ENCODE data around the gene MMP24. TPM values are rescaled to one million over a fixed set of nuclear protein-coding genes. Genes with fewer than 3 reads are reported as not detected.
"Not testable (repeated sequence)": the region's sequence is repeated elsewhere in the genome, so short reads cannot be mapped to it uniquely, and the experiment has no call there.

The MMP24 gene
- total RNA-seq: 1 to 10 TPM in 3 of 4 donors, under 1 TPM in 1; 0.51 to 2.6 (median 2.0) TPM

DNA sequence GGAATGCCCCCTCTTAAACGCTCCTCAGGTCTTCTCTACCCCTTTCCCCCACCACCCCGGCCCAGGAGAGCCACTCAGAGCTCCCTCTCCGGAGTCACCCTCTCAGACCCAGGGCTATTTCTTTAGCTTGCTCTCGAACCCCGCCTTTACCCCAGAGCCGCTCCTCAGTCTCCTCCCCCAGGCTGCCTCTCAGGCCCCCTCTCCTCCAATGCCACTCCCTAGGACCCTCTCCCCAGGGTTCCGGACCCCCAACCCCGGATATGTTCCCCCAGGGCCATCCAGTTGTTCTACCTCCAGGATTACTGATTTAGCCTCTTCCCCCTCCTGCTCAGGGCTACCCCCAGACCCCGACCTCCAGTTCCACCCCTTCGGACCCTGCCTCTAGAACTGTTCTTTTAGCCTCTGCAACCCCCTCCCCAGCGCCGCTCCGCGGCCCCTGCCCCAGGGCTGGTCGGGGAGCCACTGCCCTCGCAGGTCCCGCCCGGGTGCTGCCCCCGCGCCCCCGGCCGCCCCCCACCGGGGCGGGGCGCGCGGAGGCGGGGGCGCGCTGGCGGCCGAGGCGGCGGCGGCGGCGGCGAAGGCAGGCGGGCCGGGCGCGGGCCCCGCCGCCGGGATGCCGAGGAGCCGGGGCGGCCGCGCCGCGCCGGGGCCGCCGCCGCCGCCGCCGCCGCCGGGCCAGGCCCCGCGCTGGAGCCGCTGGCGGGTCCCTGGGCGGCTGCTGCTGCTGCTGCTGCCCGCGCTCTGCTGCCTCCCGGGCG is at the start of gene MMP24:
TSS of gene MMP24 (plus strand) at position 565 of the 758 bp plus-strand sequence. CDS start at position 614, 49 bp downstream.
- no peak for DNase-seq
- H3K27me3 ChIP-seq: peaks cover 0 to 3% of the 10 kb centered on the region in 2 donors
- intact Hi-C loops (cut with DNase I; ENCODE audit: low total_unique reads): no loop called here
- TF ChIP-seq POLR2A (IDR thresholded peaks at IDR 0.05) (no peak), CTCF (IDR thresholded peaks at IDR 0.05) (no peak)
- peaks cover 0 to 4% of the 10 kb centered on the region in 2 donors for H3K4me1 ChIP-seq
- H3K4me3 ChIP-seq: peak within 1 kb of the TSS in 1 of 2 donors; percentile 11
- no peak within 1 kb of the TSS for H3K27ac ChIP-seq
- no peaks in the 10 kb centered on the region for H3K9me3 ChIP-seq
- no peaks in the 10 kb centered on the region for H3K36me3 ChIP-seq

GRCh38 chr20:35179292-35180212 is 46.9 kb upstream of the MMP24 start:
- Histone ChIP-seq H3K27ac (no peak overlapping the region), H3K4me1 (peaks cover 0 to 1% of the 10 kb centered on the region in 2 donors), H3K9me3 (no peaks in the 10 kb centered on the region), H3K27me3 (no peaks in the 10 kb centered on the region), H3K4me3 (no peak overlapping the region), H3K36me3 (no peaks in the 10 kb centered on the region)
- DNase-seq: no peak
- TF ChIP-seq POLR2A (IDR thresholded peaks at IDR 0.05) (no peak), CTCF (IDR thresholded peaks at IDR 0.05) (no peak)
- intact Hi-C loops (cut with DNase I; ENCODE audit: low total_unique reads): no loop called here

DNA sequence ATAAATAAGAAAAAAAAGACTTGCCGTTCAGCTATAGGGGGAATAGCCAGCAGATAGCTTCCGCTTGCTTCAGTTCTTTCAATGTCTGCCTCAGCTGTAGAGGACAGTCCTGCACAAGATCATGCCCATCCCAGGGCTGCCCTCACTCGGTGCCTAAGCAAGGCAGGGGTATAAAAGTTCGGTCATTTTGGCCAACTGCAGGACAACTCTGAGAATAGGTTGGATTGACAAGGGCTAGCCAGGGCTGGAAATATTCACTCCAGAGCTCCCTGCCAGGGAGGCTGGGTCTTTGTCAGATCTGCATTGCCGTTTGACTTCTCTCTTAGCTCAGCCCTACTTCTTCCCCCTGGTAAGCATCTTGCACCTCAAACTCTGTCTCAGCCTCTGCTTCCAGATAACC is 46.2 kb upstream of the MMP24 start:
- intact Hi-C loops (cut with DNase I; ENCODE audit: low total_unique reads): no loop called here
- H3K27ac ChIP-seq: no peak overlapping the region

GRCh38 chr20:35181731-35182130 is 44.8 kb upstream of the MMP24 start:
- Histone ChIP-seq H3K36me3 (no peaks in the 10 kb centered on the region), H3K9me3 (no peaks in the 10 kb centered on the region), H3K4me3 (no peak overlapping the region), H3K27me3 (no peaks in the 10 kb centered on the region), H3K4me1 (no peaks in the 10 kb centered on the region), H3K27ac (no peak overlapping the region)
- no peak for TF ChIP-seq CTCF (IDR thresholded peaks at IDR 0.05)
- no peak for TF ChIP-seq POLR2A (IDR thresholded peaks at IDR 0.05)
- intact Hi-C loops (cut with DNase I; ENCODE audit: low total_unique reads): no loop called here
- DNase-seq: no peak

More for the DNA sequence above, 46.2 kb upstream of the MMP24 start:
- Histone ChIP-seq H3K36me3 (no peaks in the 10 kb centered on the region), H3K9me3 (no peaks in the 10 kb centered on the region), H3K4me1 (no peaks in the 10 kb centered on the region), H3K27me3 (no peaks in the 10 kb centered on the region), H3K4me3 (no peak overlapping the region)
- TF ChIP-seq CTCF (IDR thresholded peaks at IDR 0.05) (no peak), POLR2A (IDR thresholded peaks at IDR 0.05) (no peak)
- no peak for DNase-seq

DNA sequence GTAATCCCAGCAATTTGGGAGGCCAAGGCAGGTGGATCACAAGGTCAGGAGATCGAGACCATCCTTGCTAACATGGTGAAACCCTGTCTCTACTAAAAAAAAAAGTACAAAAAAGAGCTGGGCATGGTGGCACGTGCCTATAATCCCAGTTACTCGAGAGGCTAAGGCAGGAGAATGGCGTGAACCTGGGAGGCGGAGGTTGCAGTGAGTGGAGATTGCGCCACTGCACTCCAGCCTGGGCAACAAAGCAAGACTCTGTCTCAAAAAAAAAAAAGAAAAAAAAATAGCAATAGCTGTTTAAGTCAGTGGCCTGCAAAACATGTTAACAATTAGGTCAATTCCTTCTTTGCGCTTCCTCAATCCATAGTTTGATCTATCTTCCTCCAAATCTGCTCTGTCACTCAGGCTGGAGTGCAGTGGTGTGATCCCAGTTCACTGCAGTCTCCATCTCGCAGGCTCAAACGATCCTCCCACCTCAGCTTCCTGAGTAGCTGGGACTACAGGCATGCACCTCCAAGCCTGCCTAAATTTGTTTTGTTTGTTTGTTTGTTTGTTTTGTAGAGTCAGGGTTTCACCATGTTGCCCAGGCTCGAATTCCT is 39.7 kb upstream of the MMP24 start:
- H3K4me3 ChIP-seq; intact Hi-C loops (cut with DNase I; ENCODE audit: low total_unique reads); H3K27ac ChIP-seq; H3K9me3 ChIP-seq; DNase-seq; H3K36me3 ChIP-seq; H3K4me1 ChIP-seq; H3K27me3 ChIP-seq: not testable (repeated sequence)

Measured in uterus (tissue), 4 donors.